ENCODE results near the gene PLCB3.
A peak's percentile ranks its signal among the peaks of the same experiment; 100 is the strongest.

The PLCB3 gene

DNA sequence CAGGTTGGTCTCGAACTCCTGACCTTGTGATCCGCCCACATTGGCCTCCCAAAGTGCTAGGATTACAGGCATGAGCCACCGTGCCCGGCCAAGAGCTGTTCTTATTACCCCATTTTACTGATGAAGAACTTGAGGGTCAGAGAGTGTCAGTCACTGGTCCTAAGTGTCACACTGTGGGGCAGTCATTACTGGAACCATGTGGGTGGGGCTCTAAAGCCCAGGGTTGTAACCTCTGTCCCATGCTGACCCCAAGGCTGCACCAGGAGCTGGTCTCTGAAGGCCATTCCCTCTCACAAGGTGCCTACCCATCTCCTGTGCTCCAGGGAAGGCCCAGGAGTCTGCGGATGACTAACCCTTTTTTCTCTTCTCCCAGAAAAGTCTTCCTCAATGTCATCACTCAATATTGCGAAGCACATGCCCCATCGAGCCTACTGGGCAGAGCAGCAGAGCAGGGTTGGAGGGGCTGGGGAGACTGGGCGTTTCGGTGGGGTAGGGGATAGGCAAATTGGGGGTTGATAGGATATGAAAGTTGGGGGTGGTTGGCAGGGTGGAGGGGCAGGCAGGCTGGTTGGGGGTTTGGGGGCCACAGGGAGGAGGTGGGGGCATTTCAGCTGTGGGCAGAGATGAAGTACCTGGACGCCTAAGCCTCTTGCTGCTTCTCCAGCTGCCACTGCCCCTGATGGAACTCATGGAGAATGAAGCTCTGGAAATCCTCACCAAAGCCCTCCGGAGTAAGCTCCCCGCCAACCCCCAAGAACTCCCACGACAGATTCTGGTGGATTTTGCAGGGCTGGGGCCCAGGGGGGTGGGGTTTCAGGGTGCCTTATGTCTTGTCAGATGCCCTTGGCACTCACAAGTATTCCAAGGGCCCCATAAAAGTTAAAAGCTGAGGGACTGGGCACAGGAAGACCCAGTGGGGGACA is 52.0 kb downstream of the PLCB3 start:
- Histone ChIP-seq H3K4me3 (replicated peaks; ENCODE audit: insufficient read depth, low read length) (peak overlapping the region; percentile 47; the same call in 1 of the 2 replicates), H3K27me3 (ENCODE audit: insufficient read depth, poor library complexity, severe bottlenecking) (peaks cover 25% of the 10 kb centered on the region), H3K27ac (replicated peaks) (no peak overlapping the region)
- TF ChIP-seq GABPA (IDR thresholded peaks at IDR 0.05; ENCODE audit: low read depth) (no peak), SPI1 (IDR thresholded peaks at IDR 0.05; ENCODE audit: borderline replicate concordance, low read depth) (no peak)
- TF ChIP-seq, protein P1, sequence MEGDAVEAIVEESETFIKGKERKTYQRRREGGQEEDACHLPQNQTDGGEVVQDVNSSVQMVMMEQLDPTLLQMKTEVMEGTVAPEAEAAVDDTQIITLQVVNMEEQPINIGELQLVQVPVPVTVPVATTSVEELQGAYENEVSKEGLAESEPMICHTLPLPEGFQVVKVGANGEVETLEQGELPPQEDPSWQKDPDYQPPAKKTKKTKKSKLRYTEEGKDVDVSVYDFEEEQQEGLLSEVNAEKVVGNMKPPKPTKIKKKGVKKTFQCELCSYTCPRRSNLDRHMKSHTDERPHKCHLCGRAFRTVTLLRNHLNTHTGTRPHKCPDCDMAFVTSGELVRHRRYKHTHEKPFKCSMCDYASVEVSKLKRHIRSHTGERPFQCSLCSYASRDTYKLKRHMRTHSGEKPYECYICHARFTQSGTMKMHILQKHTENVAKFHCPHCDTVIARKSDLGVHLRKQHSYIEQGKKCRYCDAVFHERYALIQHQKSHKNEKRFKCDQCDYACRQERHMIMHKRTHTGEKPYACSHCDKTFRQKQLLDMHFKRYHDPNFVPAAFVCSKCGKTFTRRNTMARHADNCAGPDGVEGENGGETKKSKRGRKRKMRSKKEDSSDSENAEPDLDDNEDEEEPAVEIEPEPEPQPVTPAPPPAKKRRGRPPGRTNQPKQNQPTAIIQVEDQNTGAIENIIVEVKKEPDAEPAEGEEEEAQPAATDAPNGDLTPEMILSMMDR (IDR thresholded peaks at IDR 0.05; ENCODE audit: insufficient read depth, low read length): no peak
- no peak for DNase-seq (ENCODE audit: low read depth in 1 of 2, low spot score in 1 of 2)

DNA sequence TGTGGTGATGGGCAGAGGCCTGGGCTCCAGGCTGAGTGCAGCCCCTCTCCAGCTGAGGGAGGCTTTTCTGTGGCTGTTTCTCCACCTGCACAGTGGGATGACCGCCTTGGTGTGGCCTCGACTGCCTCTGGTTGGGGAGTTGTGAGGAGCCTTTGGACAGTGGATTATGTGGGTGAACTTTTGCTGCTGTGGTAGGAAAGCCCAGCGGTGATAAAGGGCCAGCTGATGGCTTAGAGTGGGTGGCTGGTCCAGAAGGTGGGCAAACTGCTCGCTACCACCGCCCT is 52.6 kb downstream of the PLCB3 start:
- Histone ChIP-seq H3K27me3 (ENCODE audit: insufficient read depth, poor library complexity, severe bottlenecking) (peaks cover 19% of the 10 kb centered on the region), H3K4me3 (replicated peaks; ENCODE audit: insufficient read depth, low read length) (peak overlapping the region; percentile 47), H3K27ac (replicated peaks) (no peak overlapping the region)
- no peak for DNase-seq (ENCODE audit: low read depth in 1 of 2, low spot score in 1 of 2)
- TF ChIP-seq GABPA (IDR thresholded peaks at IDR 0.05; ENCODE audit: low read depth): no peak
- TF ChIP-seq, protein P1 (IDR thresholded peaks at IDR 0.05; ENCODE audit: insufficient read depth, low read length): no peak
- TF ChIP-seq SPI1 (IDR thresholded peaks at IDR 0.05; ENCODE audit: borderline replicate concordance, low read depth): no peak
- TF ChIP-seq, protein P2, sequence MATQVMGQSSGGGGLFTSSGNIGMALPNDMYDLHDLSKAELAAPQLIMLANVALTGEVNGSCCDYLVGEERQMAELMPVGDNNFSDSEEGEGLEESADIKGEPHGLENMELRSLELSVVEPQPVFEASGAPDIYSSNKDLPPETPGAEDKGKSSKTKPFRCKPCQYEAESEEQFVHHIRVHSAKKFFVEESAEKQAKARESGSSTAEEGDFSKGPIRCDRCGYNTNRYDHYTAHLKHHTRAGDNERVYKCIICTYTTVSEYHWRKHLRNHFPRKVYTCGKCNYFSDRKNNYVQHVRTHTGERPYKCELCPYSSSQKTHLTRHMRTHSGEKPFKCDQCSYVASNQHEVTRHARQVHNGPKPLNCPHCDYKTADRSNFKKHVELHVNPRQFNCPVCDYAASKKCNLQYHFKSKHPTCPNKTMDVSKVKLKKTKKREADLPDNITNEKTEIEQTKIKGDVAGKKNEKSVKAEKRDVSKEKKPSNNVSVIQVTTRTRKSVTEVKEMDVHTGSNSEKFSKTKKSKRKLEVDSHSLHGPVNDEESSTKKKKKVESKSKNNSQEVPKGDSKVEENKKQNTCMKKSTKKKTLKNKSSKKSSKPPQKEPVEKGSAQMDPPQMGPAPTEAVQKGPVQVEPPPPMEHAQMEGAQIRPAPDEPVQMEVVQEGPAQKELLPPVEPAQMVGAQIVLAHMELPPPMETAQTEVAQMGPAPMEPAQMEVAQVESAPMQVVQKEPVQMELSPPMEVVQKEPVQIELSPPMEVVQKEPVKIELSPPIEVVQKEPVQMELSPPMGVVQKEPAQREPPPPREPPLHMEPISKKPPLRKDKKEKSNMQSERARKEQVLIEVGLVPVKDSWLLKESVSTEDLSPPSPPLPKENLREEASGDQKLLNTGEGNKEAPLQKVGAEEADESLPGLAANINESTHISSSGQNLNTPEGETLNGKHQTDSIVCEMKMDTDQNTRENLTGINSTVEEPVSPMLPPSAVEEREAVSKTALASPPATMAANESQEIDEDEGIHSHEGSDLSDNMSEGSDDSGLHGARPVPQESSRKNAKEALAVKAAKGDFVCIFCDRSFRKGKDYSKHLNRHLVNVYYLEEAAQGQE (IDR thresholded peaks at IDR 0.05; ENCODE audit: insufficient replicate concordance, low read depth): no peak
- TF ChIP-seq POLR2AphosphoS5 (IDR thresholded peaks at IDR 0.05; ENCODE audit: low read depth): no peak

DNA sequence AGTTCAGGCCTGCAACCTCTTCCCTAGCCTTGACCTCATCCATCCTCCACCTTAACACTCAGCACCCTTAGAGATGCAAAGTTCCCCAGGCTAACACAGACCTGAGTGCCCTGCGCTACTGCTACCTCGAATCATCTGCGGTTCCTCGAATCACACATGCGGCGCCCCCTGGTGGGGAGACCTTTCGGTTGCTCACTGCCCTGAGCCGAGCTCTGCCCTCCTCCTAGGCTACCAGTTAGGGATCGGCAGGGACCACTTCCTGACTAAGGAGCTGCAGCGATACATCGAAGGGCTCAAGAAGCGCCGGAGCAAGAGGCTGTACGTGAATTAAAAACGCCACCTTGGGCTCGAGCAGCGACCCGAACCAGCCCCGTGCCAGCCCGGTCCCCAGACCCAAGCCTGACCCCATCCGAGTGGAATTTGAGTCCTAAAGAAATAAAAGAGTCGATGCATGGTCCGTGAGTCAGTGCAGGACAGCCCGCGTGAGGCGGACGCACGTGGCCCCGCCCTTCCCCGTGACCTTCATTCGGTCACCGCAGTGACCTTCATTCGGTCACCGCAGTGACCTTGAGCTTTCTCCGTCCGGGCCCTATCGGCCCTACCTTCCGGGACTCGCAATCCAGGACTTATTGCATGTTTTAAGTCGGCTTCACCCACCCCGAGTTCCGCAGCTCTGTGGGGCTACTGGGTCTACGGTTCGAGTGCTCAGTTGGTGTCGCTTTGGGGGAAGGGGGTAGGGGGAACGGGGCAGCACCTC is 53.2 kb downstream of the PLCB3 start:
- TF ChIP-seq POLR2AphosphoS5 (IDR thresholded peaks at IDR 0.05; ENCODE audit: low read depth): peak; percentile 69
- TF ChIP-seq, protein P2 (IDR thresholded peaks at IDR 0.05; ENCODE audit: insufficient replicate concordance, low read depth): peak; percentile 5
- peak; percentile 15; the same call in 1 of the 2 replicates for TF ChIP-seq SPI1 (IDR thresholded peaks at IDR 0.05; ENCODE audit: borderline replicate concordance, low read depth)
- TF ChIP-seq GABPA (IDR thresholded peaks at IDR 0.05; ENCODE audit: low read depth): 0 out of 2 replicates have a peak, but pooled peaks have one; percentile 7
- TF ChIP-seq, protein P1 (IDR thresholded peaks at IDR 0.05; ENCODE audit: insufficient read depth, low read length): peak; percentile 87
- DNase-seq (ENCODE audit: low read depth in 1 of 2, low spot score in 1 of 2): peak; percentile 92 to 96
- Histone ChIP-seq H3K27me3 (ENCODE audit: insufficient read depth, poor library complexity, severe bottlenecking) (peaks cover 14% of the 10 kb centered on the region), H3K4me3 (replicated peaks; ENCODE audit: insufficient read depth, low read length) (peak overlapping the region; percentile 47), H3K27ac (replicated peaks) (peak overlapping the region; percentile 98)

All from HL-60 (cell line).